Epithelial cell of umbilical artery (primary cell): Measurements from ENCODE around the gene NANOS3. TPM values are rescaled to one million over a fixed set of nuclear protein-coding genes. Genes with fewer than 3 reads are reported as not detected.

Experiments used
- total RNA-seq: library from RNA; depleted of rRNA; stranded (reverse); fragments of >200 nt; gene quantifications from 2 replicates; pipeline ENCODE4 v1.2.3, GENCODE V29; 2014

The NANOS3 gene
- total RNA-seq = 1.2 TPM in 1 of 2 replicates, not detected in the other

DNA sequence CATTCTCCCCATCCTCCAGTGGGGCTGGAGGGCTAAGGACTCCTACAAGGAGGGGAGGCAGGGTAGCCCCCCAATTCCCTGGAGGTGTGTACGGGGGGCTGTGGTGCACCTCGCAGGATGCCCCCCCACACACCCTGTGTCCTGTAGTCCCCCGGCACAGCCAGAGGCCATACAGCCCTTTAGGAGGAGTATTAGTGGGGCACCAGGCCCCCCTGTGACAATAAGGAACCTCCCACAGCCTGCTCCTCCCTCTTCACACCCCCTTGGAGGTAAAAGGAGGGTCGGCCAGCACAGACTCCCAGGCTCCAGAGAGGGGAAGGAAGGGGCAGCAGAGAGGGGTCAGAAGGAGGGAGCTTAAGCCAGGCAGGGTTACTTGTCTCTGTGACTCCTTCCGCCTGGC lies at the start of gene NANOS3:
NANOS3 (plus strand) TSS at position 301 of the 400 bp plus-strand sequence. CDS start 115 bp downstream, outside the sequence.

DNA sequence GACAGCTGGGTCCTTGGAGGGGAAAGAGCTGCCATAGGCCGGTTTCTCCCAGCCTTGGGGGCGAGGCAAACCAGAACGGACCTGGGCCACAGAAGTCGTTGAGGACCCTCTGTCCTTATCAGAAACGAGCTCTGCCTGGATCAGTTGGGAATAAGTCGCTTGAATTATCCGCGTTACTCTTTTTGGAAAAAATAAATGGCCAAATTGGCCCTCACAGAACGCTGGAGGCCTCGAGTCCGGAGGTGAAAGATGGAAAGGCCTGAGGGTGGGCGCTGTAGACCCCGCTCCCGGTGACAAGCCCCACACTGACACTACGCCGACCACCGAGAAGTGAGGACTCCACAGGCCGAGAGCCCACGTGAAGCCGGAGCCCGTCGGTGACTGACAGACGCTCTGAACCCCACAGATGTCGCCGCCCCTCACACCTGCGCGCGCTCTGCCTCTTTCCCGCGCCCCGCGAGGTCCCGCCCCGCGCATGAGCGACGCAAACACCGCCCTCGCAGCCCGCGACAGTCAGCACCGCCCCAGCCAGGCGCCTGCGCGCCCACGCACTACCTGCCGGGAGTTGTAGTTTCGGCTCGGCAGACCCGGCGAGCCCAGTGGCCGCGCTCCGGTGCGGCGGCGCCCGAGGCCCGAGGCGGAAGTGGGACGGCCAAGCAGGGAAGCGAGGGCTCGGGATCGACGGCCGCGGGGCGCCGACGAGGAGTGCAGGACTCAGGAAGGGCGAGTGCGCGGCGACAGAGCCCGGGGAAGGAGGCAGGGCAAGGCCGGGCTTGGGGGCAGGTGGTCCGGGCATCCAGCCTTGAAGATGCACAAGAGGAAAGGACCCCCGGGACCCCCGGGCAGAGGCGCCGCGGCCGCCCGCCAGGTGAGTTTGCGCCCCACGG lies 28.9 kb downstream of the NANOS3 start, which contains the start of the genes BRME1 and CC2D1A:
BRME1 (minus strand) TSS at position 484 of the 887 bp plus-strand sequence. CDS start 1,225 bp downstream, outside the sequence.
CC2D1A (plus strand) TSS at position 568 of the 887 bp plus-strand sequence; CDS start at position 809, 241 bp downstream.

Other genes starting within 250 kb of the NANOS3 start
- gene MRI1, start 112.6 kb upstream of the NANOS3 start, total RNA-seq = 46.4 and 65.0 TPM in 2 replicates
- gene C19orf53, start 102.7 kb upstream of the NANOS3 start, total RNA-seq = 47.9 and 58.8 TPM in 2 replicates
- 13.0 and 16.0 TPM in 2 replicates for gene ZSWIM4, start 81.7 kb upstream of the NANOS3 start, total RNA-seq
- gene BRME1, start 29.0 kb downstream of the NANOS3 start, total RNA-seq = 0.32 and 1.1 TPM in 2 replicates
- gene CC2D1A, start 29.1 kb downstream of the NANOS3 start, total RNA-seq = 4.1 and 4.2 TPM in 2 replicates
- gene PODNL1, start 61.3 kb downstream of the NANOS3 start, total RNA-seq = under 0.01 TPM in 1 of 2 replicates, not detected in the other
- 9.7 and 10.2 TPM in 2 replicates for gene DCAF15, start 75.4 kb downstream of the NANOS3 start, total RNA-seq
- 0.97 and 1.5 TPM in 2 replicates for gene RFX1, start 129.2 kb downstream of the NANOS3 start, total RNA-seq
- not detected in 2 replicates for gene RLN3, start 151.0 kb downstream of the NANOS3 start, total RNA-seq
- gene IL27RA, start 154.6 kb downstream of the NANOS3 start, total RNA-seq = 12.3 and 14.0 TPM in 2 replicates
- gene PALM3, start 184.9 kb downstream of the NANOS3 start, total RNA-seq = 0.15 TPM in 1 of 2 replicates, not detected in the other
- gene MISP3, start 195.7 kb downstream of the NANOS3 start, total RNA-seq = 0.61 TPM in 1 of 2 replicates, not detected in the other
- not detected in 2 replicates for gene C19orf67, start 208.6 kb downstream of the NANOS3 start, total RNA-seq
- 14.1 and 16.2 TPM in 2 replicates for gene SAMD1, start 213.6 kb downstream of the NANOS3 start, total RNA-seq
- gene PRKACA, start 240.6 kb downstream of the NANOS3 start, total RNA-seq = 24.5 and 35.4 TPM in 2 replicates